Measurements from ENCODE around the gene CH25H.

CH25H gene

GRCh38 chr10:89214566-89215165, 7.5 kb upstream of the CH25H start:
- ChIA-PET POLR2A (no interaction called here), CTCF (interaction anchor here (0.9 to 3.0 kb wide), 7 partner anchors 11 to 281 kb away, joined by 3 to 14 read pairs (median 4); partner anchors contain the start of gene IFIT2)
- no peak for TF ChIP-seq FOXK2 (IDR thresholded peaks at IDR 0.05)
- no peak for DNase-seq (ENCODE audit: extremely low spot score)

DNA sequence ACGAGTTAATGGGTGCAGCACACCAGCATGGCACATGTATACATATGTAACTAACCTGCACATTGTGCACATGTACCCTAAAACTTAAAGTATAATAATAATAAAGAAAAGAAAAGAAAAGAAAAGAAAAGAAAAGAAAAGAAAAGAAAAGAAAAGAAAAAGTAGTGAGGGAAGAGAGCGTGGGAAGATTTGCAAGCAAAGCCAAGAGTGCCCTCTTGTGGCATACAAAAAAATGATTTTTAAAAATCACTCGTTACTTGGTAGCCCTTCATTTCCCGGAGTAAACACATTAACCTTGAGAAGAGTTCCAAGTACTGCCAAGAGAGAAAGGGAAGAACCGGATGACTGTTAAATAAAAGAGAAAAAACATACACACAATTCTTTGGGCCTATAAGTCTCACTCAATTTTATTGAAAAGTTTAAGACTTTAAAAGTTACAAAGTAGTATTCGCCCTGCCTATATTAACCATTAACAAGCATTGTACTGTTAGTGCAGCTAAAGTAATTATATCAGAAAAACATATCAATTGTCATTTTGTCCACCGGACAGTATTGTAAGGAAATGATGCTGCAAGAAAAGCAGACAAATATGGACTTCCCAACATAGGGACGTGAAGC, 6.2 kb upstream of the CH25H start:
- peak; percentile 35 for DNase-seq (ENCODE audit: extremely low spot score)
- POLR2A ChIA-PET: no interaction called here
- TF ChIP-seq L3MBTL2 (conservative IDR thresholded peaks at IDR 0.05) (no peak), HDGF (IDR thresholded peaks at IDR 0.05; ENCODE audit: borderline replicate concordance) (no peak), CTBP1 (IDR thresholded peaks at IDR 0.05; ENCODE audit: borderline replicate concordance) (no peak), BHLHE40 (IDR thresholded peaks at IDR 0.05; ENCODE audit: borderline replicate concordance) (no peak)
- CTCF ChIA-PET: interaction anchor here (0.7 to 3.0 kb wide), 4 partner anchors 89 to 279 kb away, joined by 3 to 14 read pairs (median 8); partner anchors contain the start of gene IFIT2

DNA sequence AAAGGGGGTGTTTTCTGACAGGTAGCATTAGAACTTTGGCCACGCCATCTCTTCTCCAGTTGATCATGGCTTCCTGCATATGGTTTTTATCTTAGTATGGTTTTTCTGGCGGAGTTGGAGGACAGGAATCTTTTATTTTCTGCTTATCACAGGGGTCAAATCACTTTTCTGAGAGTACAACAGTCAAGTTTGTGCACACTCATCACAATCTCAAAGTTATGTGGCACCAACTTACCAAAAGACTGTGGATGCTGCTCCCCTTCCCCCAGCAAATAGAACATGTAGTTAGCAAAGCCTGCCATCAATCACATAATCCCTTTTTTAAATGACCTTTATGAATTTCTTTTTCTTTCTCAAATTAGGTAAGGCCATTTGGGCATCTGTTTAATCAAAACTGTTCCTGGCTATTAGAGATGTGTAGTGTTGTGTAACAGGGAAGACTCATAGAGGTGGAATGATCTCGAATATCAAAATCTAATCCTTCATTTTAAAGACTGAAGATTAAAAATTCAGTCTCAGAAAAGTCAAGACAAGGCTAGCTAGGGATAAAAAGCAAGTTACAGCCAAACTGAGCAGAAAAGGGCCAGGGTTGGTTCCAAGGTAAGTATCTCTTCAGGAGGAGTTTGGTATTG, 3.8 kb upstream of the CH25H start:
- no peak for DNase-seq (ENCODE audit: extremely low spot score)
- no peak for TF ChIP-seq LEF1 (IDR thresholded peaks at IDR 0.05; ENCODE audit: borderline replicate concordance)
- no peak for TF ChIP-seq FOXM1 (IDR thresholded peaks at IDR 0.05; ENCODE audit: borderline replicate concordance)
- no peak for TF ChIP-seq ZNF384 (IDR thresholded peaks at IDR 0.05)
- TF ChIP-seq CTBP1 (IDR thresholded peaks at IDR 0.05; ENCODE audit: borderline replicate concordance): no peak
- TF ChIP-seq HDGF (IDR thresholded peaks at IDR 0.05; ENCODE audit: borderline replicate concordance): no peak
- TF ChIP-seq ARNT (IDR thresholded peaks at IDR 0.05): no peak
- TF ChIP-seq SP1 (IDR thresholded peaks at IDR 0.05): no peak
- TF ChIP-seq TARDBP (IDR thresholded peaks at IDR 0.05): no peak
- no peak for TF ChIP-seq L3MBTL2 (conservative IDR thresholded peaks at IDR 0.05)
- TF ChIP-seq, protein P1, sequence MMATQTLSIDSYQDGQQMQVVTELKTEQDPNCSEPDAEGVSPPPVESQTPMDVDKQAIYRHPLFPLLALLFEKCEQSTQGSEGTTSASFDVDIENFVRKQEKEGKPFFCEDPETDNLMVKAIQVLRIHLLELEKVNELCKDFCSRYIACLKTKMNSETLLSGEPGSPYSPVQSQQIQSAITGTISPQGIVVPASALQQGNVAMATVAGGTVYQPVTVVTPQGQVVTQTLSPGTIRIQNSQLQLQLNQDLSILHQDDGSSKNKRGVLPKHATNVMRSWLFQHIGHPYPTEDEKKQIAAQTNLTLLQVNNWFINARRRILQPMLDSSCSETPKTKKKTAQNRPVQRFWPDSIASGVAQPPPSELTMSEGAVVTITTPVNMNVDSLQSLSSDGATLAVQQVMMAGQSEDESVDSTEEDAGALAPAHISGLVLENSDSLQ (IDR thresholded peaks at IDR 0.05): no peak
- no peak for TF ChIP-seq FOXA1 (IDR thresholded peaks at IDR 0.05)
- no peak for TF ChIP-seq BHLHE40 (IDR thresholded peaks at IDR 0.05; ENCODE audit: borderline replicate concordance)
- CTCF ChIA-PET: interaction anchor here (0.5 to 1.1 kb wide), 2 partner anchors 218 to 276 kb away, joined by 3 to 5 read pairs; no protein-coding TSS in a partner anchor
- POLR2A ChIA-PET: no interaction called here

DNA sequence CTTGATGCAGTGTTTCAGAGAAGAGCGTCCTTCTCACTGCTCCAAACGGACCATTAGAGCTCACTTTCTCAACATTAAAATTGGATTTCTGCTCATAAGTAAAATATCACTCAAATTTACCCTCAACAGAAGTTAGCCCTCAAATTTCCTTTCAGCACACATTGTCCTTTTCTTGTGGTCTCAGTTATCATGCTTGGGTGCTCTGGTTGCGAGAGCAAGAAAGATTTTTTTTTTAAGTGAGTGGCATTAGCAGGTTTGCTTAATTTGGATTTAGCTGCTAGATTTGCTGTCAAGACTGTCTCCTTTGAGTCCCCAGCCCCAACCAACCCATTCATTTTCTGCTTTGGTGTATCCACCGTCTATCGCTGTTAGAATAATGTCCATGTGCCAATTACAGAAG, 2.6 kb upstream of the CH25H start:
- TF ChIP-seq BHLHE40 (IDR thresholded peaks at IDR 0.05; ENCODE audit: borderline replicate concordance): no peak
- TF ChIP-seq SP1 (IDR thresholded peaks at IDR 0.05): no peak
- no peak for TF ChIP-seq TARDBP (IDR thresholded peaks at IDR 0.05)
- TF ChIP-seq FOXK2 (IDR thresholded peaks at IDR 0.05): no peak
- TF ChIP-seq SUZ12 (IDR thresholded peaks at IDR 0.05): no peak
- no peak for TF ChIP-seq ARNT (IDR thresholded peaks at IDR 0.05)
- TF ChIP-seq HDGF (IDR thresholded peaks at IDR 0.05; ENCODE audit: borderline replicate concordance): no peak
- TF ChIP-seq ELF4 (IDR thresholded peaks at IDR 0.05): no peak
- no peak for TF ChIP-seq FOXA1 (IDR thresholded peaks at IDR 0.05)
- no peak for TF ChIP-seq CTBP1 (IDR thresholded peaks at IDR 0.05; ENCODE audit: borderline replicate concordance)
- TF ChIP-seq, protein P1 (IDR thresholded peaks at IDR 0.05): no peak
- TF ChIP-seq NFRKB (IDR thresholded peaks at IDR 0.05): no peak
- TF ChIP-seq L3MBTL2 (conservative IDR thresholded peaks at IDR 0.05): no peak
- no peak for TF ChIP-seq ZNF384 (IDR thresholded peaks at IDR 0.05)
- no peak for TF ChIP-seq FOXM1 (IDR thresholded peaks at IDR 0.05; ENCODE audit: borderline replicate concordance)
- CTCF ChIA-PET: interaction anchor here (1.1 kb wide), 1 partner anchor 275 kb away, joined by 5 read pairs; no protein-coding TSS in a partner anchor
- POLR2A ChIA-PET: no interaction called here
- no peak for DNase-seq (ENCODE audit: extremely low spot score)

- CTCF ChIA-PET: interaction anchor here (1.1 to 1.7 kb wide), 5 partner anchors 10 to 276 kb away, joined by 3 to 7 read pairs (median 4); no protein-coding TSS in a partner anchor
- POLR2A ChIA-PET: interaction anchor here (0.7 kb wide), 1 partner anchor 218 kb away, joined by 3 read pairs; no protein-coding TSS in a partner anchor
- TF ChIP-seq L3MBTL2 (conservative IDR thresholded peaks at IDR 0.05) (no peak), ELF4 (IDR thresholded peaks at IDR 0.05) (no peak), FOXA1 (IDR thresholded peaks at IDR 0.05) (no peak), ZNF384 (IDR thresholded peaks at IDR 0.05) (no peak), BHLHE40 (IDR thresholded peaks at IDR 0.05; ENCODE audit: borderline replicate concordance) (no peak), NFRKB (IDR thresholded peaks at IDR 0.05) (no peak), ARNT (IDR thresholded peaks at IDR 0.05) (no peak), SP1 (IDR thresholded peaks at IDR 0.05) (no peak), HDGF (IDR thresholded peaks at IDR 0.05; ENCODE audit: borderline replicate concordance) (no peak), LEF1 (IDR thresholded peaks at IDR 0.05; ENCODE audit: borderline replicate concordance) (no peak), FOXM1 (IDR thresholded peaks at IDR 0.05; ENCODE audit: borderline replicate concordance) (no peak)
- TF ChIP-seq, protein P1 (IDR thresholded peaks at IDR 0.05): no peak
- DNase-seq (ENCODE audit: extremely low spot score): peak; percentile 38
Observed at GRCh38 chr10:89207801-89208551, 859 bp upstream of the CH25H start.
